ENCODE results near the gene GOLGA6A.

The GOLGA6A gene

GRCh38 chr15:74050556-74051234 lies 31.7 kb downstream of the GOLGA6A start:
- DNase-seq (ENCODE audit: low read depth), result no peak
- TF ChIP-seq CTCF (IDR thresholded peaks at IDR 0.05; ENCODE audit: low read depth, low read length, missing control alignments), result no peak
- in situ Hi-C loops (cut with HindIII; ENCODE audit: low sequenced_read_pairs), result no loop called here
- H3K4me3 ChIP-seq (ENCODE audit: low read depth, low read length), result no peak overlapping the region

GRCh38 chr15:74050127-74050526 lies 32.2 kb downstream of the GOLGA6A start:
- in situ Hi-C loops (cut with HindIII; ENCODE audit: low sequenced_read_pairs), result no loop called here
- no peak for TF ChIP-seq CTCF (IDR thresholded peaks at IDR 0.05; ENCODE audit: low read depth, low read length, missing control alignments)

GRCh38 chr15:74046275-74046674 lies 36.1 kb downstream of the GOLGA6A start:
- in situ Hi-C loops (cut with HindIII; ENCODE audit: low sequenced_read_pairs), result no loop called here
- H3K4me3 ChIP-seq (ENCODE audit: low read depth, low read length), result no peak overlapping the region
- TF ChIP-seq CTCF (IDR thresholded peaks at IDR 0.05; ENCODE audit: low read depth, low read length, missing control alignments), result no peak
- DNase-seq (ENCODE audit: low read depth), result no peak

More at GRCh38 chr15:74050127-74050526, 32.2 kb downstream of the GOLGA6A start:
- DNase-seq (ENCODE audit: low read depth), result no peak
- no peak overlapping the region for H3K4me3 ChIP-seq (ENCODE audit: low read depth, low read length)

- DNase-seq (ENCODE audit: low read depth), result no peak
- no peak overlapping the region for H3K4me3 ChIP-seq (ENCODE audit: low read depth, low read length)
- no peak for TF ChIP-seq CTCF (IDR thresholded peaks at IDR 0.05; ENCODE audit: low read depth, low read length, missing control alignments)
- in situ Hi-C loops (cut with HindIII; ENCODE audit: low sequenced_read_pairs), result no loop called here
Measured at GRCh38 chr15:74045636-74046274, 36.6 kb downstream of the GOLGA6A start.

- TF ChIP-seq CTCF (IDR thresholded peaks at IDR 0.05; ENCODE audit: low read depth, low read length, missing control alignments), result no peak
- no peak overlapping the region for H3K4me3 ChIP-seq (ENCODE audit: low read depth, low read length)
- DNase-seq (ENCODE audit: low read depth), result no peak
- in situ Hi-C loops (cut with HindIII; ENCODE audit: low sequenced_read_pairs), result no loop called here
Measured at GRCh38 chr15:74045184-74045583, 37.2 kb downstream of the GOLGA6A start.

- no peak for DNase-seq (ENCODE audit: low read depth)
- in situ Hi-C loops (cut with HindIII; ENCODE audit: low sequenced_read_pairs), result loop anchor here (5.0 kb wide), 2 partner anchors 52 to 87 kb away; partner anchors contain the start of genes PML and STOML1
- no peak for TF ChIP-seq CTCF (IDR thresholded peaks at IDR 0.05; ENCODE audit: low read depth, low read length, missing control alignments)
- H3K4me3 ChIP-seq (ENCODE audit: low read depth, low read length), result no peak overlapping the region
Measured at GRCh38 chr15:74044267-74045110, 37.9 kb downstream of the GOLGA6A start.
